Left lung (tissue), 10 donors: ENCODE measurements around the gene TTC23L. TPM values are rescaled to one million over a fixed set of nuclear protein-coding genes. Genes with fewer than 3 reads are reported as not detected.

Experiments used
- ATAC-seq: fragments of 200-7000 bp; cut with Tn5 transposase; one replicate; pipeline ENCODE4 v1.9.1; 2020; ENCODE audit warnings: moderate library complexity
- DNase-seq, 4 donors: peaks; one replicate each; pipeline ENCODE4 v3.0.0-alpha.2; 2013 to 2020
- H3K27ac ChIP-seq, 2 donors: fragments of 200-600 bp; sonication (generic) in 1 of 2; one replicate each; pipeline versions ENCODE4 v1.5.0 to v1.8.0; 2020 to 2021
- H3K27me3 ChIP-seq, 2 donors: fragments of 200-600 bp; sonication (generic) in 1 of 2; one replicate each; pipeline versions ENCODE4 v1.5.0 to v1.8.0; 2020 to 2021
- H3K36me3 ChIP-seq, 2 donors: fragments of 200-600 bp; sonication (generic) in 1 of 2; one replicate each; pipeline versions ENCODE4 v1.5.0 to v1.8.0; 2020 to 2021
- H3K4me1 ChIP-seq, 2 donors: fragments of 200-600 bp; one replicate each; pipeline ENCODE4 v1.8.0; 2021
- H3K4me3 ChIP-seq, 2 donors: fragments of 200-600 bp; sonication (generic) in 1 of 2; one replicate each; pipeline versions ENCODE4 v1.5.0 to v1.8.0; 2020 to 2021; ENCODE audit warnings: mild to moderate bottlenecking in 1 of 2
- H3K9me3 ChIP-seq, 2 donors: fragments of 200-600 bp; sonication (generic) in 1 of 2; one replicate each; pipeline versions ENCODE4 v1.5.0 to v1.8.0; 2020 to 2021
- intact Hi-C, 2 donors: fragments of 100-400 bp; cut with DNase I; formaldehyde crosslinking; loops; one replicate each; pipeline versions ENCODE4 v1.11.2 to v1.14.2; 2022
- polyA plus RNA-seq, 6 donors: library from polyadenylated mRNA; unstranded; fragments of 120-200 nt; gene quantifications; one replicate each; pipeline ENCODE4 v1.2.1, GENCODE V29; 2013; ENCODE audit not compliant: insufficient read length in 6 of 6
- total RNA-seq, 2 donors: library from RNA; stranded (reverse); fragmentation: NEBNext Ultra II Directional; extraction: Animal tissue kit (Norgen Biotek cat#: 25700); gene quantifications; one replicate each; pipeline ENCODE4 v1.2.1, GENCODE V29; 2021
- TF ChIP-seq, protein P1 (sequence below), 2 donors: fragments of 200-600 bp; sonication (generic) in 1 of 2; IDR thresholded peaks; one replicate each; pipeline versions ENCODE4 v1.5.0 to v1.8.0; 2021; ENCODE audit warnings: antibody characterized with exemption in 2 of 2
- donor health status: DM: no; HTN: yes; CAD: no.
- donor health status: DM: no; HTN: no; CAD: no.

TTC23L gene
- total and polyA plus RNA-seq, 8 donors: 0.20 to 4.5 (median 2.8) TPM

DNA sequence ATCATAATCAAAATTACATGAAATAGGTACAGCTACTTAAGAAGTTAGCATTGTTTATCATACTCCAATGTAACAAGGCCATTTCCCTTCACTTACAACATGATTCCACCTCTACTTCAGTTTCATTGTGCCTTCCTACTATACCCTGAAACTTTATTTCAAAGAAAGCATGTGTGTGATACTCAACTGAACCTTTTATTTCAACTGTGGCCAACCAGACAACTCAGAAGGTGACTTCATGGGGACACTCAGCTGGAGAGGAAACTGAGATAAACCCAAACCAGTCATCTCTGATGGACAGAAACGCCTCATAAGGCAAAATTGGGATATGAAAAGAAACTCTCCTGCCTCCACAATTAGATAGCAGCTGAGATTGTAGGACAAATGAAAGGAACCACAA lies 5.9 kb upstream of the TTC23L start:
- no peak for DNase-seq
- H3K27ac ChIP-seq: no peak overlapping the region
- TF ChIP-seq, protein P1, sequence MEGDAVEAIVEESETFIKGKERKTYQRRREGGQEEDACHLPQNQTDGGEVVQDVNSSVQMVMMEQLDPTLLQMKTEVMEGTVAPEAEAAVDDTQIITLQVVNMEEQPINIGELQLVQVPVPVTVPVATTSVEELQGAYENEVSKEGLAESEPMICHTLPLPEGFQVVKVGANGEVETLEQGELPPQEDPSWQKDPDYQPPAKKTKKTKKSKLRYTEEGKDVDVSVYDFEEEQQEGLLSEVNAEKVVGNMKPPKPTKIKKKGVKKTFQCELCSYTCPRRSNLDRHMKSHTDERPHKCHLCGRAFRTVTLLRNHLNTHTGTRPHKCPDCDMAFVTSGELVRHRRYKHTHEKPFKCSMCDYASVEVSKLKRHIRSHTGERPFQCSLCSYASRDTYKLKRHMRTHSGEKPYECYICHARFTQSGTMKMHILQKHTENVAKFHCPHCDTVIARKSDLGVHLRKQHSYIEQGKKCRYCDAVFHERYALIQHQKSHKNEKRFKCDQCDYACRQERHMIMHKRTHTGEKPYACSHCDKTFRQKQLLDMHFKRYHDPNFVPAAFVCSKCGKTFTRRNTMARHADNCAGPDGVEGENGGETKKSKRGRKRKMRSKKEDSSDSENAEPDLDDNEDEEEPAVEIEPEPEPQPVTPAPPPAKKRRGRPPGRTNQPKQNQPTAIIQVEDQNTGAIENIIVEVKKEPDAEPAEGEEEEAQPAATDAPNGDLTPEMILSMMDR (IDR thresholded peaks at IDR 0.05): no peak
- H3K4me3 ChIP-seq: no peak overlapping the region
- peaks cover 0 to 3% of the 10 kb centered on the region in 2 donors for H3K4me1 ChIP-seq
- intact Hi-C loops: no loop called here
- ATAC-seq: no peak
- no peaks in the 10 kb centered on the region for H3K9me3 ChIP-seq
- peaks cover 0 to 19% of the 10 kb centered on the region in 2 donors for H3K36me3 ChIP-seq
- H3K27me3 ChIP-seq: no peaks in the 10 kb centered on the region

GRCh38 chr5:34833976-34834793 lies 4.8 kb upstream of the TTC23L start:
- no peak overlapping the region for H3K27ac ChIP-seq
- DNase-seq (peak in 1 of 4 donors; percentile 36), ATAC-seq (no peak)
- H3K36me3 ChIP-seq: peaks cover 0 to 19% of the 10 kb centered on the region in 2 donors
- H3K27me3 ChIP-seq: peaks cover 0 to 6% of the 10 kb centered on the region in 2 donors
- peaks cover 3 to 7% of the 10 kb centered on the region in 2 donors for H3K4me1 ChIP-seq
- intact Hi-C loops: no loop called here
- TF ChIP-seq, protein P1 (IDR thresholded peaks at IDR 0.05): no peak
- no peaks in the 10 kb centered on the region for H3K9me3 ChIP-seq
- H3K4me3 ChIP-seq: no peak overlapping the region

DNA sequence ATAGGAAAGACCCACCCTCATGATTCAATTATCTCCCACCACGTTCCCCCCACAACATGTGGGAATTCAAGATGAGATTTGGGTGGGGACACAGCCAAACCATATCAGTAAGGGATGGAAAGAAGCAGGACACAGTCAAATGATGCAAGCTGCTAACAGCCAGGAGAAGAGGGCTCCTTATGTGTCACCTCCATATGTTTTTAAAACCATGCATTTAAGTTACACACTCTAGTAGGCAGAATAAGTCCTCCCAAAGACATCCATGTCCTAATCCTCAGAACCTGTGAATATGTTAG lies 4.2 kb upstream of the TTC23L start:
- TF ChIP-seq, protein P1 (IDR thresholded peaks at IDR 0.05): no peak
- ATAC-seq: no peak
- no peaks in the 10 kb centered on the region for H3K9me3 ChIP-seq
- no peak for DNase-seq
- H3K4me3 ChIP-seq: no peak overlapping the region
- H3K36me3 ChIP-seq: peaks cover 0 to 14% of the 10 kb centered on the region in 2 donors
- peaks cover 3 to 13% of the 10 kb centered on the region in 2 donors for H3K4me1 ChIP-seq
- intact Hi-C loops: no loop called here
- peaks cover 0 to 12% of the 10 kb centered on the region in 2 donors for H3K27me3 ChIP-seq
- H3K27ac ChIP-seq: no peak overlapping the region

GRCh38 chr5:34835664-34836063 lies 3.3 kb upstream of the TTC23L start:
- peaks cover 0 to 5% of the 10 kb centered on the region in 2 donors for H3K36me3 ChIP-seq
- H3K4me1 ChIP-seq: peaks cover 3 to 14% of the 10 kb centered on the region in 2 donors
- TF ChIP-seq, protein P1 (IDR thresholded peaks at IDR 0.05): no peak
- H3K27me3 ChIP-seq: peaks cover 0 to 17% of the 10 kb centered on the region in 2 donors
- H3K9me3 ChIP-seq: no peaks in the 10 kb centered on the region
- DNase-seq: no peak
- ATAC-seq: no peak
- no peak overlapping the region for H3K27ac ChIP-seq
- intact Hi-C loops: no loop called here
- H3K4me3 ChIP-seq: no peak overlapping the region

DNA sequence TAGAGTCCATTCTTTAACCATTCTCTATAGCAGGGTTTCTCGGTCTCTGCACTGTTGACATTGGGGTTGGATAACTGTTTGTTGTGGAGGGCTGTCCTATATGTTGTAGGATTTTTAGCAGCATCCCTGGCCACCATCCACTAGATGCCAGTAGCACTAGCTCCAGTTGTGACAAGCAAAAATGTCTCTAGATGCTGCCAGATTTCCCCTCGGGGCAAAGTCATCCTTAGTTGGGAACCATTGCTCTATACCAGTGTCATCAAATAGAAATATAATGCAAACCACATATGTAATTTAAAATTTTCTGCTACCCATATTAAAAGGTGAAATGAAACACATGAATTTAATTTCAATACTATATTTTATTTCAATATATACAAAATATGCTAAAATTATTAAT lies 2.9 kb downstream of the TTC23L start:
- DNase-seq (no peak), ATAC-seq (no peak)
- no peak overlapping the region for H3K27ac ChIP-seq
- no peaks in the 10 kb centered on the region for H3K36me3 ChIP-seq
- H3K27me3 ChIP-seq: peaks cover 0 to 17% of the 10 kb centered on the region in 2 donors
- H3K9me3 ChIP-seq: no peaks in the 10 kb centered on the region
- intact Hi-C loops: no loop called here
- H3K4me3 ChIP-seq: no peak overlapping the region
- peaks cover 0 to 14% of the 10 kb centered on the region in 2 donors for H3K4me1 ChIP-seq
- TF ChIP-seq, protein P1 (IDR thresholded peaks at IDR 0.05): no peak
